ENCODE results near the gene TP53RK.

DNA sequence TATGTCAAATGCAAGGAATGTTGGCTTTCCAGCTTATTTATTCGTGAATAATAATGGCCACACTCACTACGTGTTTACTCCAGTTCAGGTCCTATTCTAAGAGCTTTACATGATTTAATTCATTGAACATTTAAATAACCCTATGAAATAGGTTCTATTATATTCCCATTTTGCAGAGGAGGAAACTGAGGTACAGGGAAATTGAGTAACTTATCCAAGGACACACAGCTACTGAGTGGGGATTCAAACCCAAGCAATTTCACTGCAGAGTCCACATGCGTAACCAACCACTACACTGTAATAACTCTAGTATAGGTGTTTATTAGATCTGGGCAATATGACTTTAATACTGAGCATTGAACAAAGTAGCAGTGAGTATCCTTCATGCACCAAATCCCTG is 25.7 kb downstream of the TP53RK start:
- TF ChIP-seq, protein P1, sequence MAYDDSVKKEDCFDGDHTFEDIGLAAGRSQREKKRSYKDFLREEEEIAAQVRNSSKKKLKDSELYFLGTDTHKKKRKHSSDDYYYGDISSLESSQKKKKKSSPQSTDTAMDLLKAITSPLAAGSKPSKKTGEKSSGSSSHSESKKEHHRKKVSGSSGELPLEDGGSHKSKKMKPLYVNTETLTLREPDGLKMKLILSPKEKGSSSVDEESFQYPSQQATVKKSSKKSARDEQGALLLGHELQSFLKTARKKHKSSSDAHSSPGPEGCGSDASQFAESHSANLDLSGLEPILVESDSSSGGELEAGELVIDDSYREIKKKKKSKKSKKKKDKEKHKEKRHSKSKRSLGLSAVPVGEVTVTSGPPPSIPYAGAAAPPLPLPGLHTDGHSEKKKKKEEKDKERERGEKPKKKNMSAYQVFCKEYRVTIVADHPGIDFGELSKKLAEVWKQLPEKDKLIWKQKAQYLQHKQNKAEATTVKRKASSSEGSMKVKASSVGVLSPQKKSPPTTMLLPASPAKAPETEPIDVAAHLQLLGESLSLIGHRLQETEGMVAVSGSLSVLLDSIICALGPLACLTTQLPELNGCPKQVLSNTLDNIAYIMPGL (CRISPR knock-in tag; IDR thresholded peaks at IDR 0.05) = no peak
- TF ChIP-seq, protein P2, sequence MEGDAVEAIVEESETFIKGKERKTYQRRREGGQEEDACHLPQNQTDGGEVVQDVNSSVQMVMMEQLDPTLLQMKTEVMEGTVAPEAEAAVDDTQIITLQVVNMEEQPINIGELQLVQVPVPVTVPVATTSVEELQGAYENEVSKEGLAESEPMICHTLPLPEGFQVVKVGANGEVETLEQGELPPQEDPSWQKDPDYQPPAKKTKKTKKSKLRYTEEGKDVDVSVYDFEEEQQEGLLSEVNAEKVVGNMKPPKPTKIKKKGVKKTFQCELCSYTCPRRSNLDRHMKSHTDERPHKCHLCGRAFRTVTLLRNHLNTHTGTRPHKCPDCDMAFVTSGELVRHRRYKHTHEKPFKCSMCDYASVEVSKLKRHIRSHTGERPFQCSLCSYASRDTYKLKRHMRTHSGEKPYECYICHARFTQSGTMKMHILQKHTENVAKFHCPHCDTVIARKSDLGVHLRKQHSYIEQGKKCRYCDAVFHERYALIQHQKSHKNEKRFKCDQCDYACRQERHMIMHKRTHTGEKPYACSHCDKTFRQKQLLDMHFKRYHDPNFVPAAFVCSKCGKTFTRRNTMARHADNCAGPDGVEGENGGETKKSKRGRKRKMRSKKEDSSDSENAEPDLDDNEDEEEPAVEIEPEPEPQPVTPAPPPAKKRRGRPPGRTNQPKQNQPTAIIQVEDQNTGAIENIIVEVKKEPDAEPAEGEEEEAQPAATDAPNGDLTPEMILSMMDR (IDR thresholded peaks at IDR 0.05) = no peak
- TF ChIP-seq NR1H2 (CRISPR knock-in tag; IDR thresholded peaks at IDR 0.05) (no peak), ZNF317 (CRISPR knock-in tag; IDR thresholded peaks at IDR 0.05; ENCODE audit: borderline replicate concordance, low read depth) (no peak), ELF4 (CRISPR knock-in tag; IDR thresholded peaks at IDR 0.05; ENCODE audit: low read depth) (no peak), RELA (CRISPR knock-in tag; IDR thresholded peaks at IDR 0.05; ENCODE audit: borderline replicate concordance) (no peak), FOXK1 (CRISPR knock-in tag; IDR thresholded peaks at IDR 0.05) (no peak), IRF2 (CRISPR knock-in tag; IDR thresholded peaks at IDR 0.05; ENCODE audit: borderline replicate concordance, low read depth) (no peak), ZNF121 (CRISPR knock-in tag; IDR thresholded peaks at IDR 0.05) (no peak), ZNF263 (CRISPR knock-in tag; IDR thresholded peaks at IDR 0.05; ENCODE audit: low read depth) (no peak)
- TF ChIP-seq, protein P3, sequence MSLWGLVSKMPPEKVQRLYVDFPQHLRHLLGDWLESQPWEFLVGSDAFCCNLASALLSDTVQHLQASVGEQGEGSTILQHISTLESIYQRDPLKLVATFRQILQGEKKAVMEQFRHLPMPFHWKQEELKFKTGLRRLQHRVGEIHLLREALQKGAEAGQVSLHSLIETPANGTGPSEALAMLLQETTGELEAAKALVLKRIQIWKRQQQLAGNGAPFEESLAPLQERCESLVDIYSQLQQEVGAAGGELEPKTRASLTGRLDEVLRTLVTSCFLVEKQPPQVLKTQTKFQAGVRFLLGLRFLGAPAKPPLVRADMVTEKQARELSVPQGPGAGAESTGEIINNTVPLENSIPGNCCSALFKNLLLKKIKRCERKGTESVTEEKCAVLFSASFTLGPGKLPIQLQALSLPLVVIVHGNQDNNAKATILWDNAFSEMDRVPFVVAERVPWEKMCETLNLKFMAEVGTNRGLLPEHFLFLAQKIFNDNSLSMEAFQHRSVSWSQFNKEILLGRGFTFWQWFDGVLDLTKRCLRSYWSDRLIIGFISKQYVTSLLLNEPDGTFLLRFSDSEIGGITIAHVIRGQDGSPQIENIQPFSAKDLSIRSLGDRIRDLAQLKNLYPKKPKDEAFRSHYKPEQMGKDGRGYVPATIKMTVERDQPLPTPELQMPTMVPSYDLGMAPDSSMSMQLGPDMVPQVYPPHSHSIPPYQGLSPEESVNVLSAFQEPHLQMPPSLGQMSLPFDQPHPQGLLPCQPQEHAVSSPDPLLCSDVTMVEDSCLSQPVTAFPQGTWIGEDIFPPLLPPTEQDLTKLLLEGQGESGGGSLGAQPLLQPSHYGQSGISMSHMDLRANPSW (CRISPR knock-in tag; conservative IDR thresholded peaks at IDR 0.05; ENCODE audit: low read depth) = no peak
- TF ChIP-seq, protein P4, sequence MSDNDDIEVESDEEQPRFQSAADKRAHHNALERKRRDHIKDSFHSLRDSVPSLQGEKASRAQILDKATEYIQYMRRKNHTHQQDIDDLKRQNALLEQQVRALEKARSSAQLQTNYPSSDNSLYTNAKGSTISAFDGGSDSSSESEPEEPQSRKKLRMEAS (CRISPR knock-in tag; IDR thresholded peaks at IDR 0.05) = no peak
- TF ChIP-seq, protein P5, sequence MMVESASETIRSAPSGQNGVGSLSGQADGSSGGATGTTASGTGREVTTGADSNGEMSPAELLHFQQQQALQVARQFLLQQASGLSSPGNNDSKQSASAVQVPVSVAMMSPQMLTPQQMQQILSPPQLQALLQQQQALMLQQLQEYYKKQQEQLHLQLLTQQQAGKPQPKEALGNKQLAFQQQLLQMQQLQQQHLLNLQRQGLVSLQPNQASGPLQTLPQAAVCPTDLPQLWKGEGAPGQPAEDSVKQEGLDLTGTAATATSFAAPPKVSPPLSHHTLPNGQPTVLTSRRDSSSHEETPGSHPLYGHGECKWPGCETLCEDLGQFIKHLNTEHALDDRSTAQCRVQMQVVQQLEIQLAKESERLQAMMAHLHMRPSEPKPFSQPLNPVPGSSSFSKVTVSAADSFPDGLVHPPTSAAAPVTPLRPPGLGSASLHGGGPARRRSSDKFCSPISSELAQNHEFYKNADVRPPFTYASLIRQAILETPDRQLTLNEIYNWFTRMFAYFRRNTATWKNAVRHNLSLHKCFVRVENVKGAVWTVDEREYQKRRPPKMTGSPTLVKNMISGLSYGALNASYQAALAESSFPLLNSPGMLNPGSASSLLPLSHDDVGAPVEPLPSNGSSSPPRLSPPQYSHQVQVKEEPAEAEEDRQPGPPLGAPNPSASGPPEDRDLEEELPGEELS (CRISPR knock-in tag; IDR thresholded peaks at IDR 0.05) = no peak
- TF ChIP-seq, protein P6, sequence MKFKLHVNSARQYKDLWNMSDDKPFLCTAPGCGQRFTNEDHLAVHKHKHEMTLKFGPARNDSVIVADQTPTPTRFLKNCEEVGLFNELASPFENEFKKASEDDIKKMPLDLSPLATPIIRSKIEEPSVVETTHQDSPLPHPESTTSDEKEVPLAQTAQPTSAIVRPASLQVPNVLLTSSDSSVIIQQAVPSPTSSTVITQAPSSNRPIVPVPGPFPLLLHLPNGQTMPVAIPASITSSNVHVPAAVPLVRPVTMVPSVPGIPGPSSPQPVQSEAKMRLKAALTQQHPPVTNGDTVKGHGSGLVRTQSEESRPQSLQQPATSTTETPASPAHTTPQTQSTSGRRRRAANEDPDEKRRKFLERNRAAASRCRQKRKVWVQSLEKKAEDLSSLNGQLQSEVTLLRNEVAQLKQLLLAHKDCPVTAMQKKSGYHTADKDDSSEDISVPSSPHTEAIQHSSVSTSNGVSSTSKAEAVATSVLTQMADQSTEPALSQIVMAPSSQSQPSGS (CRISPR knock-in tag; IDR thresholded peaks at IDR 0.05; ENCODE audit: borderline replicate concordance, low read depth) = no peak
